Measurements from ENCODE around the gene GPR35.
"Not testable (repeated sequence)": the region's sequence is repeated elsewhere in the genome, so short reads cannot be mapped to it uniquely, and the experiment has no call there.

Gene GPR35

GRCh38 chr2:240680185-240680584 is 54.9 kb downstream of the GPR35 start:
- not testable (repeated sequence) for H3K4me1 ChIP-seq (ENCODE audit: insufficient read depth, low read length); H3K9me3 ChIP-seq (ENCODE audit: insufficient read depth, low read length, severe bottlenecking); H3K27me3 ChIP-seq (ENCODE audit: insufficient read depth, low read length, poor library complexity); H3K4me2 ChIP-seq (ENCODE audit: insufficient read depth, low read length); H3K9ac ChIP-seq (ENCODE audit: low read depth, low read length); H3K4me3 ChIP-seq (ENCODE audit: low read depth in 1 of 2, low read length in 2 of 2); H3K36me3 ChIP-seq (ENCODE audit: insufficient read depth, low read length); DNase-seq; ATAC-seq (ENCODE audit: insufficient read depth, low read depth); H3K27ac ChIP-seq (ENCODE audit: low read length); H2AFZ ChIP-seq (ENCODE audit: low read depth, low read length); H3K79me2 ChIP-seq (ENCODE audit: insufficient read depth, low read length); H4K20me1 ChIP-seq (ENCODE audit: insufficient read depth, low read length)

Measured in DND-41 (cell line).